Activated CD4-positive, CD25-positive, alpha-beta regulatory T cell treated with anti-CD3 and anti-CD28 coated beads, Interleukin-2, amount 50 U/mL, for 24 hours (primary cell): ENCODE data around the gene ADAMTSL4.
"Not testable (repeated sequence)": the region's sequence is repeated elsewhere in the genome, so short reads cannot be mapped to it uniquely, and the experiment has no call there.

Source experiments
- ATAC-seq, 2 donors: fragments of 150-1000 bp; cut with Tn5 transposase; one replicate each; pipeline ENCODE4 v1.10.0; 2021; ENCODE audit warnings: mild to moderate bottlenecking in 1 of 2, moderate library complexity in 1 of 2

ADAMTSL4 gene

DNA sequence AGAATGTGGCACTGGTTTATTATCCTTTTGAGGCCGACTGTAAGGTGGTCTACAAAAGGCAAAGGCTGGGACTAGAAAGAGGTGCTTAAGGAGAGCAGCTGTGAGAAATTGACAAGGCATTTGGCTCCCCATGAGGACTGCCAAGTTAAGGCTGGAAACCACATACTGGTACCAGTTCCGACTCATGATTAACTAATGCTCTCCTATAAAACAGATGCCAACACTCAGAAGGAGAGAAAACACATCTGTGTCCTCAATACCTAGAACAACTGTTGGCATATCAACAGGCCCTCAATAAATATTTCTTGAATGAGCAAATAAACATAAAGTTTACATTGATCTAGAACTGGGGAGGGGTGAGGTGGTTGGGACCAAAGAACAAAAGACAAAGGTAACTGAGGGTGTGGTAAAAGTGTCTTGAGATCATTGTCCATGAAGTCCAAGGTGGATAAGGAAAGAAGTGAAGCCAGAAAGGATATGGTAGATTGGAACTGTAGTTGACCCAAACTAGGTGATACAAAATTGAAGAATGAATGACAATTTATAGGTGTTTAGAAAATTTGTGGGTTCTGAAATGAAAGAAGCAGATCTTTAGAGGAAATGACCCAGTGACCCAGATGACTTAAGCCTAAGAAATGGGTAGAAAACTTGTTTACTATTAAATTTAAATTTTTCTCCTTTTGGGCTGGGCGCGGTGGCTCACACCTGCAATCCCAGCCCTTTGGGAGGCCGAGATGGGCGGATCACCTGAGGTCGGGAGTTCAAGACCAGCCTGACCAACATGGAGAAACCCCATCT lies 47.1 kb downstream of the ADAMTSL4 start:
- ATAC-seq = peak in 1 of 2 donors; percentile 7

DNA sequence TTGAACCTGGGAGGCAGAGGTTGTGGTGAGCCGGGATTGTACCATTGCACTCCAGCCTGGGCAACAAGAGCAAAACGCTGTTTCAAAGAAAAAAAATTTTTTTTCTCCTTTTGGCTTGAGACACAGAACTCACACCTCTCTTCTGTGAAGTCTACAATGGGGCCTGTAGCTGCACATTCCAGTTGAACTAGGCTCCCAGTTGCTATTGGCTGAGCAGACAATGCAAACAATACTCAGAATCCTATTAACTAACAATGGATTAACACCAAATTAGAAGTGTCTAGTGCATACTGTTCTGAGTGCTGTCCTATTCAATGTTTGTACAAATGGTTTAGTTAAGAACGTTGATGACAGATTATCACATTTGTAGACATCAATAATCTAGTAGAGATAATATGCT lies 47.8 kb downstream of the ADAMTSL4 start:
- ATAC-seq = no peak

DNA sequence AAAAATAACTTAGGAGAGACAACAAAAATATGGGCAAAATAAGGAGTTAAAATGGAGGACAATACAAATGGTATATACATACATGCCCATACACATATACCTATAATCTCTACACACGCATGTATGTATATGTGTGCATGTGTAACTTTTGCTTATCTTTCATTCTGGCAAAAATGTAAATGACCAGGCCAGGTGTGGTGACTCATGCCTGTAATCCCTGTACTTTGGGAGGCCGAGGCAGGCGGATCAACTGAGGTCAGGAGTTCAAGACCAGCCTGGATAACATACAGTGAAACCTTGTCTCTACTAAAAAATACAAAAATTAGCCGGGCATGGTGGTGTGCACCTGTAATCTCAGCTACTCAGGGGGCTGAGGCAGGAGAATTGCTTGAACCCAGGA lies 49.1 kb downstream of the ADAMTSL4 start:
- not testable (repeated sequence) for ATAC-seq

DNA sequence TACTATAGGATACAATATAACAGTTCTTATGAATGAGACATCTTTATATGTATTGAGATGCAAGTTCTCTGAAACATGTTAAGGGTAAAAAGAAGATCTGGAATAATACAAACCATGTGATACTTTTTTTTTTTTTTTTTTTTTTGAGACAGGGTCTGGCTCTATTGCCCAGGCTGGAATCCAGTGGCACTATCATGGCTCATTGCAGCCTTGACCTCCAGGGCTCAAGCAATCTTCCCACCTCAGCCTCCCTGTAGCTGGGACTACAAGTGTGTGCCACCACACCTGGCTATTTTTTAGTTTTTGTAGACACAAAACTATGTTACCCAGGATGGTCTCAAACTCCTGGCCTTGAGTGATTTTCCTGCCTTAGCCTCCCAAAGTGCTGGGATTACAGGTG lies 52.3 kb downstream of the ADAMTSL4 start:
- no peak for ATAC-seq

DNA sequence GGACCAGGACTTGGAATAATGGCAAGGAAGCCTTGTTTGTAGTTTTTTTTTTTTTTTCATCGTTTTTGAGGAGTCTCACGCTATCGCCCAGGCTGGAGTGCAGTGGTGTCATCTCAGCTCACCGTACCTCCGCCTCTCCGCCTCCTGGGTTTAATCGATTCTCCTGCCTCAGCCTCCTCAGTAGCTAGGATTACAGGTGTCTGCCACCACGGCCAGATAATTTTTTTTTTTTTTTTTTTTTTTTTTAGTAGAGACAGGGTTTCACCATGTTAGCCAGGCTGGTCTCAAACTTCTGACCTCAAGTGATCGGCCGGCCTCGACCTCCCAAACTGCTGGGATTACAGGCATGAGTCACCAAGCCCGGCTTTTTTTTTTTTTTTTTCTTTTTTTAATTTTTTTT lies 53.2 kb downstream of the ADAMTSL4 start:
- not testable (repeated sequence) for ATAC-seq

DNA sequence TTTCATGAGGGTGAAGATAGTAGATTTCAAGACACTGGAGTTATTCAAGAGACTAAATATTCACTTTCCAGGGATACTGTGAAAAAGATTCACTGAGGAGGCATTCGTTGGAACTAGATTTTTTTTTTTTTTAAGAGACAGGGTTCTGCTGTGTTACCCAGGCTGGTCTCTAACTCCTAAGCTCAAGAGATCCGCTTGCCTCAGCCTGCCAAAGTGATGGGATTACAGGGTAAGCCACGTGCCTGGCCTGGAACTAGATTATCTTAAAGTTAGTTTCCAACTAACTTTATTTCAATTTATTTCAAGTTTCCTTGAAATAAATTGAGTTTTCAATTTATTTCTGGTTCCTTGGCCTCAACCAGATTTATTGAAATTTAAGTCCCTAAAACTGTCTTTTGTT lies 54.5 kb downstream of the ADAMTSL4 start:
- ATAC-seq = no peak

DNA sequence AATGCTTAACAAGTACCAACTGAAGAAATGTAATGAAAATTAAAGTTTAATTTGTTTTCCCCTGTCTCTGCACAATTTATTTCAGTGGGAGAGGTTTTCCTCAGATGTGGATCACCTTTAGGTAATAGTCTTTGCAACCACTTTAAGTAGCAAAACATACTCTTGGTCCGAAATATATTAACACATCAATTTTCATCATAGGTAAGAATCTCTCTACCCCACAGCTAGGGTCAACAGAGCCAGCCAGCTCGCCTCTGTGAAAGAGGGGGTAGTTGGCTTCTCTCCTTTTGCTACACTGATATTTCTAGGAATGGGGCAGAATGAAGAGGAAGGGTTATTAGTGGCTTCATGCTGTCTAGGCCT lies 55.0 kb downstream of the ADAMTSL4 start:
- no peak for ATAC-seq

DNA sequence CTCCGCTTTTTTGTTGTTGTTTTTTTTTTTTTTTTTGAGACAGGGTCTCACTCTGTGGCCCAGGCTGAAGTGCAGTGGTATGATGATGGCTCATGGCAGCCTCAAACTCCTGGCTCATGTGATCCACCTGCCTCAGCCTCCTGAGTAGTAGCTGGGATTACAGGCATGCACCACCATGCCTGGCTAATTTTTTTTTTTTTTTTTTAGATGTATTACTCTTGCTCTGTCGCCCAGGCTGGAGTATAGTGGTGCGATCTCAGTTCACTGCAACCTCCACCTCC lies 56.2 kb downstream of the ADAMTSL4 start:
- not testable (repeated sequence) for ATAC-seq

DNA sequence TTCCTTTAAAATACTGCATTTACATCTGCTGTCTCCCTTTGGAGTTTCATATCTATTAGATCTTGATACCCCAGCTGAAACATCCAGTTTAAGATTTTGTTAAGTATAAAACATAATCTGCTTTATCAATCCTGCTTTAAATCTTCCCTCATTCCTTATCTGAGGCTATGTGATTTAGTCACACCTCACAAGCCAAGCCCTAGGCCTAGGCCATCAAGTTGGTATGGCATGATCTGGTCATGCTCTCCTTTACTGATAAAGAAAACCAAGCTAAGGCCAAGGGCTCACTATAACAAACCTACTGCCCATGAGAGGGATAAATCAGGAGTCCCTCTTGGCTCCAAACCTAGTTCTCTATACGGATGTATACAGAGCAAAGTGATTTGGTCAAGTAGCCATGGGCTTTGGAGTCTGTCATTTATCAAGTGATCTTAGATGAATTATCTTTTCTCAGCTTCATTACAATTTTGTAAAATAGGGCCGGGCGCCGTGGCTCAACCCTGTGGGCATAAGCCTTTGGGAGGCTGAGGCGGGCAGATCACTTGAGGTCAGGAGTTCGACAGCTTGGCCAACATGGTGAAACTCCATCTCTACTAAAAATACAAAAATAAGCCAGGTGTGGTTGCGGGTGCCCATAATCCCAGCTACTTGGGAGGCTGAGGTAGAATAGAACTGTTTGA lies 57.4 kb downstream of the ADAMTSL4 start:
- ATAC-seq = no peak

DNA sequence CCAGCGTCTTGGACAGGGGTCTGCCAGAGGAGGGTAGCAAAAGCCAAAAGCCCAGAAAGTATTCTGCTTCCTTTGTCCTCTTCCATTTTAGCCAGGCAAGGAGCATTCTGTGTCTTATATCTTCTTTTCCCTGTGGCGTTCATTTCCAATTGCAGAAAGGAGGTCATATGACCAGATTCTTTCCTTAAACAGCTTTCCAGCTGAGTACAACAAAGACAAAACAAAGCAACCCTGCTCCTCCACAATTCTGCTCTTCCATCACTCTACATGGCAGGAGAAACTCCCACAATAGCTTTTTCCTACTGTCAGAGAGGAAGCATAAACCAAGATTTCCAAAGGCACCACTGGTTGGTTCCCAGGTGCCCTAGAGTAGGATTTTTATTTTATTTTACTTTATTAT lies 60.5 kb downstream of the ADAMTSL4 start:
- no peak for ATAC-seq
